HG03135 (cell line): ENCODE data around the gene BCL11B.

Source experiments
- ATAC-seq: cut with Tn5 transposase; IDR thresholded peaks from one replicate; pipeline ENCODE4 v1.9.1; 2021; ENCODE audit warnings: mild to moderate bottlenecking, moderate library complexity; ENCODE audit not compliant: unreplicated experiment

BCL11B gene

DNA sequence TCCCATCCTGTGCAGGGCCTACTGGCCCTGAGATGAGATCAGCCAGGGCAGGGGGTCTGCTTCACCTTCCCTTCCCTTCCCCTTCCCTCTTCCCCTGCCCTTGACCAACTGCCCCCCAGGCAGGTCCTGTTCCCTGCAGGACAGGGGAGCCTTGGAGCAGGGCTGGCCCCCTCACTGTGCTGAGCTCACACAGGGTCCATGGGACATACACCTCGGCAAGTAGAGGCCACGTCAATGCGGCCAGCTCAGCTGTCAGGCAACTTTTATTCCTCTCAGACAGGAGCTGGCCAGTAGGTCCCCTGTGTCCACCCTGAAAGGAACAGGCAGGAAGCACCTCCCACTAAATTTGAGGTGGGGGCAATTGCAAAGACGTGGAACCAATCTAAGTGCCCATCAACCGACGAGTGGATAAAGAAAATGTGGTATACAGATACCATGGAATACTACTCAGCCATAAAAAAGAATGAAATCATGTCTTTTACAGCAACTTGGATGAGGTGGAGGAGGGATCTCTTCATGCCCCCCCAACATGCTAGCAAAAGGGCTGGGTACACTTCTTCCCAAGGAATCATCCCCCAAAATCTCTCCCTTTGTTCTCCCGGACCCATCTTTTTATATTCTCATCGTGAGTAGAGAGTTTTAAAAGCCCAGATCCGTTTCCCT lies 148.7 kb downstream of the BCL11B start:
- no peak for ATAC-seq

DNA sequence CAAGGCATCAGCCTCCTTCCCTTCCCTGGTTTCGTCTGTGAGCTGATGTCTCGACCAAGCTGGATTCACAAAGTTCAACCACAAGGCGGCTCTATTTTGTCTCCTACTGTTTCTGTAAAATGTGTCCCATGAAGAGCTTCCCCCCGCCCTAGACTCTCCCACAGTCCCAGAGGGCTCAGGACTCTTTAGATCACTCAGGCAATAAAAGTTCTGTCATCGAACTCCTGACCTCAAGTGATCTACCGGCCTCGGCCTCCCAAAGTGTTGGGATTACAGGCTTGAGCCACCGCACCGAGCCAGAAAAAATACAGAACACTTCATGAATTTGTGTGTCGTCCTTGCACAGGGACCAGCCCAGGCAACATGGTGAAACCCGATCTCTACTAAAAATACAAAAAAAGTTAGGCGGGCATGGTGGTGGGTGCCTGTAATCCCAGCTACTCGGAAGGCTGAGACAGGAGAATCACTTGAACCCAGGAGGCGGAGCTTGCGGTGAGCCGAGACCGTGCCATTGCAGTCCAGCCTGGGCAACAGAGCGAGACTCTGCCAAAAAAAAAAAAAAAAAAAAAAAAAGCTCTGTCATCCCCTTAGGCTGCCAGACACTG lies 149.4 kb downstream of the BCL11B start:
- ATAC-seq: no peak

GRCh38 chr14:99121319-99121875 lies 150.6 kb downstream of the BCL11B start:
- ATAC-seq: no peak

DNA sequence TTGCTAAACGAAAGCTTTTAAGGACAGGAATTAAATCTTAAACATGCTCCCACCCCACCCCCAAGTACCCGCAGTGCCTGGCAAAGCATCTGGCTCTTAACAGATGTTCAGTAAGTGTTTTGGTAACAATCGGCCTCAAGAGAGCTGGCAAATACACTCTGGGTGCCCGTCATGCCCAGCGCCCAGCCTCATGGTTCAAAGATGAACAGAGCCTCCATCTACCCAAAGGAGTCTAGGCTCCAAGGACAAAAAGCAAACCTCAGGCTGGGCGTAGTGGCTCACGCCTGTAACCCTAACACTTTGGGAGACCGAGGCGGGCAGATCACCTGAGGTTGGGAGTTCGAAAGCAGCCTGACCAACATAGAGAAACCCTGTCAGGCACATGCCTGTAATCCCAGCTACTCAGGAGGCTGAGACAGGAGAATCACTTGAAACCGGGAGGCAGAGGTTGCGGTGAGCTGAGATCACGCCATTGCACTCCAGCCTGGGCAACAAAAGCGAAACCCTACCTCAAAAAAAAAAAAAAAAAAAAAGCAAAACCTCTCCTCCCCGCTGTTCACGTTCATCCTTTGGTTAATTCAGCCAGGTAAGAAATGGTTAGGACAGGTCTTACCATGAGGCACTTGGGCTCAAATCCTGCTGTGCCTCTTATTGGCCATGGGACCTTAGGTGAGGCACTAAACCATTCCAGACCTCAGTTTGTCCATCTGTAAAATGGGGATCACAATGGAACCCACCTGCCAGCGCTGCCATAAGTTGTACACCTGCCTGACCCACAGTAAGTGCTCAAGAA lies 151.3 kb downstream of the BCL11B start:
- ATAC-seq: no peak

DNA sequence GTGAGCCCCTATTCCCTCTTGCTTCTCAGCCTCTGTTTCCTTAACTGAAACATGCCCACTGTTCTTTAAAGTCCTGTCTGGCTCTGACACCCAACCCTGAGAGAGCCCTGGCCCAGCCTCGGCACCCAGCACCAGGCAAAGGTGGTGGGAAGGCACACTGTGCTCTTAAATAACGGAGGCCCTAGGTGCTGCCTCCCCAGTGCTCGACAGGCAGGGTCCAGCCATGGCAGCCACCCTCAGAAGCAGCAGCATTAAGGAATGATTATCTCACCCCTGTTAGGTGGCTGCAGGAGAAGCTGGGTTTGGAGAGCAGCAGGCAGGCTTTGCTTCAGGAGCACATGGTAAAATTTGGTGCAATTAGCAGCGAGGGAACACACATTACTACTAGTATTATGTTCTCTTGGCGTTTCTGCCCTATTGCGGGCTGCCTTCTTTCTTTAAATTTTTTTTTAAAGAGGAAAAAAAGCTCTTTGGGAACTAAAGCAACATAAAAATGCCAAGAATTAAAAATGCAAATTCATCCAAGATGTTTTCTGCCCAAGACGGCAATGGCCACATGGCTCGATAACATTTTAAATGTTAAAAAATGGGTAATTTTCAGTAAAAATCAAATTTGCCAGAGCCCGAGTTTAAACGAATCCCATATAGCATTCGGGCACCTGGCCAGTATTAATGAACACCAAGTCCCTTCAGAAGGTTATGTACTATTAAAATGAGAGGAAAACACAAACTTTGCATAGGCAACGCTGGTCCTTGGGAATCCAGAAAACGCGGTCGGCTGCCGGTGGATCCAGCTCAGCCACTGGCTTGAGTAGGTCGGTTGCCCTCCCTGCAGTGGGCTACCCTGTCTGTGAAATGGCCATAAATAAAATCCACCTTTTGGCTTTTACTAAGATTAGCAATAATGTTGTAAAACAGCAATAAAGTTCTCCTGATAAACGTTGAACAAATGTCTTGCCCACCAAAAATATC lies 152.2 kb downstream of the BCL11B start:
- ATAC-seq: no peak
